A673 (cell line): ENCODE results near the gene ATRAID.

Source experiments
- CTCF ChIP-seq: fragments of 300-800, 200-600 bp; sonication (generic); conservative IDR thresholded peaks from 2 replicates; pipeline ENCODE4 v1.5.1; 2017; ENCODE audit warnings: low read depth, mild to moderate bottlenecking, antibody characterized with exemption, low read length, moderate library complexity, mixed read lengths
- EZH2 ChIP-seq: fragments of 200-600 bp; sonication (generic); IDR thresholded peaks from 2 replicates; pipeline ENCODE4 v1.6.1; 2017; ENCODE audit warnings: borderline replicate concordance, low read depth, mild to moderate bottlenecking, mixed read lengths, antibody characterized with exemption, low read length; ENCODE audit not compliant: poor library complexity, severe bottlenecking

- no peak for TF ChIP-seq EZH2
- no peak for TF ChIP-seq CTCF
These were observed 26.4 kb upstream of the ATRAID start for GRCh38 chr2:27185331-27186026.
